ENCODE results near the gene GTF3C4. TPM values are rescaled to one million over a fixed set of nuclear protein-coding genes. Genes with fewer than 3 reads are reported as not detected.
A peak's percentile ranks its signal among the peaks of the same experiment; 100 is the strongest.

GTF3C4 gene
- total and polyA plus RNA-seq, 7 donors, result 3.8 to 12.8 (median 9.6) TPM

GRCh38 chr9:132648283-132648682 is 22.0 kb upstream of the GTF3C4 start:
- Histone ChIP-seq H3K36me3 (ENCODE audit: insufficient read depth in 1 of 2, low read depth in 1 of 2) (peaks cover 14 to 94% of the 10 kb centered on the region in 2 donors), H3K27me3 (ENCODE audit: insufficient read depth in 3 of 3, low read length in 2 of 3) (no peaks in the 10 kb centered on the region), H3K4me1 (no peaks in the 10 kb centered on the region), H3K27ac (no peak overlapping the region), H3K9me3 (no peaks in the 10 kb centered on the region), H3K4me3 (no peak overlapping the region)
- DNase-seq (no peak), ATAC-seq (no peak)
- intact Hi-C loops (cut with DNase I), result no loop called here
- TF ChIP-seq CTCF (IDR thresholded peaks at IDR 0.05), result no peak
- WGBS, 3 donors, result 95 to 96% (median 96%) methylated on average over 7 of the region's 7 CpGs

DNA sequence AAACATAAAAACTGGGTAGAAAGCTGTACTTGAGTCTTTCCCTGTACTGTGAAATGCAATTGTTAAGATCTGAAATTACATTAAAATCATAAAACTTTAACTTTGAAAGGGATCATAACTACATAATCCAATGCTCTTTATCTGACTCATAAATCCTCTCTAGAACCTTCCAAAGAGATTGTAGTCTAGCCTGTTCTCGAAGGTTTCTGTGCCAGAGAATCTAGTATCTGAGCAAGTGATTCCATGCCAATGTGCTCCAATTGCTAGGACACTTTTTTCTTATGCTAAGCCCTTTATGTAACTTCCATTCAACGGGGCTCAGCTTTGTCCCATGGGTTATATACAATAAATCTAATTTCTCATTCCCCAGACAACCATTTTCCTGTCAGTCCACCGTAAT is 21.6 kb upstream of the GTF3C4 start:
- ATAC-seq, result no peak
- H3K4me1 ChIP-seq, result no peaks in the 10 kb centered on the region

DNA sequence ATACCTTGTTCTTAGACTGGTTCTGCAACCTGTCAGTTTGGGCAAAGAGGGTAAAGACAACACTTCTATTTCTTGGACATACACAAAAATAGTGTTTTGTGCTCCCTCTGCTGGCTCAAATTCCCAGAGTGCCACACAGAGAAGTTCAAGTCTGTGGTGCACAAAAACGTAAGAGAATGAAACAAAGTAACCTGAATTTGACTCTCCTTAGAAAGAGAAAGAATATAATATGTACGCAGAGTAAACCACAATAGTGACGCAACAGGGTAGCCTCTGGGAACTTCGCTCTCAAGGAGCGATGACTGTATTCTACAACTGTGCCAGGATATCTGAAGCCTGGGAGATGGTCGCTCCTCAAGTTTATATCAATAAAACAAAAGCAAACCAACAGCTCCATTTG is 19.0 kb upstream of the GTF3C4 start:
- H3K27ac ChIP-seq, result no peak overlapping the region
- intact Hi-C loops (cut with DNase I), result no loop called here
- no peaks in the 10 kb centered on the region for H3K27me3 ChIP-seq (ENCODE audit: insufficient read depth in 3 of 3, low read length in 2 of 3)
- peak; percentile 4 for TF ChIP-seq CTCF (IDR thresholded peaks at IDR 0.05)
- 80 to 90% (median 85%) methylated on average over 6 of the region's 6 CpGs for WGBS, 3 donors
- no peaks in the 10 kb centered on the region for H3K9me3 ChIP-seq
- DNase-seq, result no peak
- H3K4me1 ChIP-seq, result no peaks in the 10 kb centered on the region
- no peak for ATAC-seq
- peaks cover 11 to 86% of the 10 kb centered on the region in 2 donors for H3K36me3 ChIP-seq (ENCODE audit: insufficient read depth in 1 of 2, low read depth in 1 of 2)
- H3K4me3 ChIP-seq, result no peak overlapping the region

More for the DNA sequence above, 21.6 kb upstream of the GTF3C4 start:
- 75 to 79% (median 76%) methylated on average over 3 of the region's 3 CpGs for WGBS, 3 donors
- no peak overlapping the region for H3K27ac ChIP-seq
- no peak for TF ChIP-seq CTCF (IDR thresholded peaks at IDR 0.05)
- peaks cover 14 to 90% of the 10 kb centered on the region in 2 donors for H3K36me3 ChIP-seq (ENCODE audit: insufficient read depth in 1 of 2, low read depth in 1 of 2)
- intact Hi-C loops (cut with DNase I), result no loop called here
- no peaks in the 10 kb centered on the region for H3K9me3 ChIP-seq
- H3K4me3 ChIP-seq, result no peak overlapping the region
- DNase-seq, result no peak
- H3K27me3 ChIP-seq (ENCODE audit: insufficient read depth in 3 of 3, low read length in 2 of 3), result no peaks in the 10 kb centered on the region

DNA sequence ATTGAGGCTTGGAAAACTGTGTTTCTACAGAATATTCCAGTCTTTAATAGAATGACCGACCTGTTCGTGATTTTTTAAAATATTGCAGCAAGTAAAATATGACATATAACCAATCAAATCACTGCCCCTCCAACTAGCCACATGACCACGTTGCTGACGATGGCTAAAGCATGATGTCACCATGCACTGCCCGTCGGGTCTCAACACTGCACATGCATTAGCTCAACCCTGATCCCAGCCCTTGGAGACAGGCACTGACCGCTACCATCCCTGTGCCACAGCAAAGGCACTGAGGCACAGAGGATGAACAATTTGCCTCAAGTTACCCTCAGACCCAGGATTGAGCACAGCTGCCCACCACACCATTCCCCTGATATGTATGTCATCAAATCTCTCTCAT is 14.0 kb upstream of the GTF3C4 start:
- H3K9me3 ChIP-seq, result no peaks in the 10 kb centered on the region
- intact Hi-C loops (cut with DNase I), result no loop called here
- 77 to 84% (median 78%) methylated on average over 7 of the region's 7 CpGs for WGBS, 3 donors
- ATAC-seq (no peak), DNase-seq (no peak)
- no peak for TF ChIP-seq CTCF (IDR thresholded peaks at IDR 0.05)
- H3K4me3 ChIP-seq, result no peak overlapping the region
- H3K4me1 ChIP-seq, result no peaks in the 10 kb centered on the region
- no peaks in the 10 kb centered on the region for H3K27me3 ChIP-seq (ENCODE audit: insufficient read depth in 3 of 3, low read length in 2 of 3)
- H3K36me3 ChIP-seq (ENCODE audit: insufficient read depth in 1 of 2, low read depth in 1 of 2), result peaks cover 16 to 86% of the 10 kb centered on the region in 2 donors
- H3K27ac ChIP-seq, result no peak overlapping the region

Measured in psoas muscle (tissue), 8 donors.